ENCODE measurements around the gene UQCRFS1.
"Not testable (repeated sequence)": the region's sequence is repeated elsewhere in the genome, so short reads cannot be mapped to it uniquely, and the experiment has no call there.

UQCRFS1 gene

GRCh38 chr19:29212648-29213573 is at the start of gene UQCRFS1:
Gene UQCRFS1 (minus strand): TSS chr19:29213151. CDS start chr19:29213118, 33 bp downstream.
- peak; percentile 90 for DNase-seq

GRCh38 chr19:29262085-29262484 is 49.1 kb upstream of the UQCRFS1 start:
- no peak for DNase-seq

GRCh38 chr19:29260477-29261317 is 47.7 kb upstream of the UQCRFS1 start:
- DNase-seq, result peak; percentile 3

GRCh38 chr19:29259867-29260281 is 46.9 kb upstream of the UQCRFS1 start:
- DNase-seq, result no peak

- no peak for DNase-seq
Observed at GRCh38 chr19:29259153-29259552, 46.2 kb upstream of the UQCRFS1 start.

GRCh38 chr19:29256516-29256915 is 43.6 kb upstream of the UQCRFS1 start:
- no peak for DNase-seq

- DNase-seq, result no peak
Observed at GRCh38 chr19:29255912-29256311, 43.0 kb upstream of the UQCRFS1 start.

GRCh38 chr19:29255006-29255405 is 42.1 kb upstream of the UQCRFS1 start:
- no peak for DNase-seq

- not testable (repeated sequence) for DNase-seq
Observed at GRCh38 chr19:29249798-29250197, 36.8 kb upstream of the UQCRFS1 start.

- DNase-seq, result no peak
Observed at GRCh38 chr19:29248332-29248844, 35.4 kb upstream of the UQCRFS1 start.

- no peak for DNase-seq
Observed at GRCh38 chr19:29247872-29248271, 34.9 kb upstream of the UQCRFS1 start.

- no peak for DNase-seq
Observed at GRCh38 chr19:29247471-29247870, 34.5 kb upstream of the UQCRFS1 start.

GRCh38 chr19:29247051-29247450 is 34.1 kb upstream of the UQCRFS1 start:
- DNase-seq, result no peak

GRCh38 chr19:29245215-29245614 is 32.3 kb upstream of the UQCRFS1 start:
- no peak for DNase-seq

- no peak for DNase-seq
Observed at GRCh38 chr19:29241324-29241723, 28.4 kb upstream of the UQCRFS1 start.

GRCh38 chr19:29239213-29239776 is 26.3 kb upstream of the UQCRFS1 start:
- no peak for DNase-seq

- no peak for DNase-seq
Observed at GRCh38 chr19:29233591-29233990, 20.6 kb upstream of the UQCRFS1 start.

- DNase-seq, result no peak
Observed at GRCh38 chr19:29232315-29232852, 19.4 kb upstream of the UQCRFS1 start.

GRCh38 chr19:29231306-29231705 is 18.4 kb upstream of the UQCRFS1 start:
- DNase-seq, result not testable (repeated sequence)

- DNase-seq, result no peak
Observed at GRCh38 chr19:29217616-29218015, 4.7 kb upstream of the UQCRFS1 start.

- DNase-seq, result no peak
Observed at GRCh38 chr19:29216021-29216420, 3.1 kb upstream of the UQCRFS1 start.

- no peak for DNase-seq
Observed at GRCh38 chr19:29215322-29215845, 2.4 kb upstream of the UQCRFS1 start.

GRCh38 chr19:29214411-29214810 is 1.5 kb upstream of the UQCRFS1 start:
- DNase-seq, result no peak

Data from NCI-H748 treated with DMSO at 0.1 percent for 48 hours (cell line).